ENCODE results near the gene ECT2.
"Not testable (repeated sequence)": the region's sequence is repeated elsewhere in the genome, so short reads cannot be mapped to it uniquely, and the experiment has no call there.

ECT2 gene

GRCh38 chr3:172813462-172813861 lies 62.9 kb downstream of the ECT2 start:
- no peak for DNase-seq

DNA sequence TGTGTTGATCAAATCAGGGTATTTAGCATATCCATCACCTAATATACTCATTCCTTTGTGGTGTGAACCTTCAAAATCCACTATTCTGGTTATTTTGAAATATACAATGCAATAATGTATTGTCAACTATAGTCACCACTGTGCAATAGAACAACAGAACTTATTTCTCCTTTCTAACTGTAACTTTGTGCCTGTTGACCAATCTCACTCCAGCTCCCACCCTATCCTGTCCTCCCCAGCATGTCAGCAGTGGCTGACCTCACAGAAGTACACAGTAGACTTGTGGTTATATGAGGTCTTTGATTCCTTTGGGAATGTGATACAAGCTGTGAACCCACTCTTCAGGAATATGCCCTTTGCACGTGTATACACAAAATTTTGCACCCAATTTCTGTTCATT lies 64.2 kb downstream of the ECT2 start:
- DNase-seq = no peak

DNA sequence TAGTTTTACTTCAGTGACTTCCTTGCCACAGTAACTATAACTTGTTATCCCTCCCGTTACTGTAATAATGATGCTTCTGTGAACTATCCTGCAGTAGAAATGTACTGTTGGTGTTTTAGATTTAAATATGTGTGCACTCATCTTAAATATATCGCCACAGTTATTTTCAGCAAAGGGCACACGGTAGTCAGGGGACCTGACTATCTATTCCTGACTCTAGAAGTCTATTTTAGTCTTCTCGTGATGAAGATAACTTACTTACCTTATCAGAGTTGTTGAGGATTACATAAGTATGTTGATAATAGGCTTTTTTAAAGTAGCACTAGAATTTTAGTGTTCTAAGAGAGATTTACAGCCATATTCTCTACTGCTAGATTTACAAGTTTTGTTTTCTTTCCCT lies 65.3 kb downstream of the ECT2 start:
- DNase-seq = no peak

DNA sequence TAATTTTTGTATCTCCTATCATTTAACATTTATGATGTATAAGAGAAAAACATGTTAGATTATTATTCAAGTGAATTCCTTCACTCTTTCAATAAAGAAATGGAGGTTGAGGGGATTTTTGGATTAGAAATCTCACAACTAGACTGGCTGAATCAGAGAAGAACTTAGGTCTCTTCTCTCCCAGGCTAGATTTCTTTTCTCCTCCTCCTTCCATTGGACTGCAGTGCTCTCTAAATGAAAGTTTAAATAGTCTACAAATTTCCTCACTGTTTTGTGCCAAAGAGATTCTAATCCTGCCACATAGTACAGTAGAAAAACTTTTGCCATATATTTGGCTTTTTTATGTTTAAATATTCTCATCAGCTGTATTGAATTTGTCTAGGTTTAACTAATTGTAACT lies 65.8 kb downstream of the ECT2 start:
- DNase-seq = no peak

DNA sequence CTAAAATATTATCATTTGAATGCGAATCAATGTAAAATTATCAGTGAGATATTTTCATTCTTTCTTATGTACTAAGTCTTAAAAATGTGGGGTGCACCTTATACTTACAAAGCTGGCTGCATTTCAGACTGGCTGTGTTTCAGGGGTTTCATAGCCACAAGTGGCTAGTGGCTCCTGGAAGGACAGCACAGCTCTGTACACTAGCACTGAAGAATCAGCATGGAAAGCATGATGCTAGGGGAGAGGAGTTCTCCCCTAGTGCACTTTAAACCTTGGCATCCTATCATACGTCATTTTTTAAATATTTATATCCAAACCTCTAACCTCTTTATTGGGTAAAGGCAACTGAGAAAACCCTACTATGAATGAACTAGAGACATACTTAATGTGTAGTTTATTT lies 66.4 kb downstream of the ECT2 start:
- DNase-seq = no peak

DNA sequence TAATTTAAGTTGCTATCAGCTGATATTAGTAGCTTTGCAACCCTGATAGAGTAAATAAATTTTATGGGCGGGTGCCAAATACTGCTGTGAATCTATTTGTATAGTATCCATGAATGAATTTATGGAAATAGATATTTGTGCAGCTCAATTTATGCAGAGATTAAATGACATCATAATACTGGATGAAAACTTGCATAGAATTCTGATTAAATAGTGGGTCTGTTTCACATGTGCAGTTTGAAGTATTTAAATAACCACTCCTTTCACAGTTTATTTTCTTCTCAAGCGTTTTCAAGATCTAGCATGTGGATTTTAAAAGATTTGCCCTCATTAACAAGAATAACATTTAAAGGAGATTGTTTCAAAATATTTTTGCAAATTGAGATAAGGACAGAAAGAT lies 70.0 kb downstream of the ECT2 start:
- DNase-seq = no peak

DNA sequence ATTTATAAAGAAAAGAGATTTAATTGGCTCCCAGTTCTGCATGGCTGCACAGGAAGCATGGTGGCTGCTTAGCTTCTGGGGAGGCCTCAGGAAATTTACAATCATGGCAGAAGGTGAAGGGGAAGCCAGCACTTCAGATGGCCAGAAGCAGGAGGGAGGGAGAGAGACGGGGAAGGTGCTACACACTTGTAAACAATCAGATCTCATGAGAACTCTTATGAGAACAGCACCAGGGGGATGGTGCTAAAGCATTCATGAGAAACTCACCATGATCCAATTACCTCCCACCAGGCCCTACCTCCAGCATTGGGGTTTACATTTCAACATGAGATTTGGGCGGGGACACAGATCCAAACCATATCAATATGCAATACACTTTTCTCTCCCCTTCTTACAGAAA lies 73.7 kb downstream of the ECT2 start:
- no peak for DNase-seq

- not testable (repeated sequence) for DNase-seq
These were observed 76.7 kb downstream of the ECT2 start for GRCh38 chr3:172827231-172827630.

DNA sequence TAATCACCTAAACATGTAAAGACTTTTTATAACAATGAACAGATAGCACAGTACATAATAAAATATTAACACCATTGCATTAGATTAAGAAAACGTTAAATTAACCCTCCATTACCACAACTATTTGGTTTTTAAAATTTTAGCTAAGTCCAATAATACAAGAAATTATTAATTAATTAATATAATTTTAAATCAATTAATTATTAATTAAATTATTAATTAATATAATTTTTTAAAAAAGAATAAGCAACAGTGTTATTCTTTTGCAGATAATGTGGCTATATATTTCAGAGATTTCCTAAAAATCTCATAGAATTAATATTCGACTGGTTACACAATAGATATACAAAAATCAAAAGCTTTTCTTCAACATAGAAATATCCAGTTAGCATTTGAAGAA lies 82.5 kb downstream of the ECT2 start:
- no peak for DNase-seq

DNA sequence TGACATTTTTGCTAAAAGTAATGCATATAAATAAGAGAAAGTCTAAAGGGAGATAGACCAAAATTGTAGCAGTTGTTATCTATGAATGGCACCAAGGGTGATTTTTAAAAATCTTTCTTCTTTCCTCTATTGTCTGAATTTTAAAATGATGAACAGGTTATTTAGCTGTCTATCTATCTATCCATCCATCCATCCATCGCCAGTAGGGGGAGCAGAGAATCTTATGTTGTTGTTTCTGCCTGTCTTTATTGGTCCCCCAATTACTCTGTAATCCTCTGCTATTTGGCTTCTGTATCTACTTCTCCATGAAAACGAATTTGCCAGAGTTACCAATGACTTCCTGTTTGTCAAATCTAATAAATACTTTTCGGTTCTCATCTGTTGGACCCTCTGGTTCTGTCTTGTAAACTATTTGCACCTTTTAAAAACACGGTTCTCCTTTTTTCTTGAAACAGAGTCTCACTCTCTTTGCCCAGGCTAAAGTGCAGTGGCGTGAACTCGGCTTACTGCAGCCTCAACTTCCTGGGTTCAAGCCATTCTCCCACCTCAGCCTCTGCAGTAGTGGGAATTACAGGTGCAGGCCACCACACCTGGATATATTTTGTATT lies 86.0 kb downstream of the ECT2 start:
- DNase-seq = no peak

DNA sequence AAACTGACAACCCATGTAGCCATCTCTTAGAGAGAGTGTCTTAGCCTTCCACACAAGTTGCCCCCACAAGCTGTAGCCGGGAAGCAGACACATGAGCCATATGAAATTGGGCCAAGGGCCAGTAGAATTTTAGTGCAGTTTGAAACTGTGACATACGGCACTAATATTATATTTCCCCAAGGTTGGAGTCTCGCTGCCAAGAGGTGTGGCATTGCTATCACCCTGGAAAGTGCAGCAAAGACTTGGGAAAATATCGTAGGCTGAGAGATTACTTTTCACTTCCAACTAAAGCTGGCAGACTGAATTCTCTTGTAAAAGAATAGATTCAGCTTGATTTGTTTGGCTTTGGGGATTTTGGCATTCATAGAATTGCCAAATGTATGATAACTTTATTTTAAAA lies 89.2 kb downstream of the ECT2 start:
- DNase-seq = no peak

- DNase-seq = no peak
These were observed 89.9 kb downstream of the ECT2 start for GRCh38 chr3:172840463-172840862.

DNA sequence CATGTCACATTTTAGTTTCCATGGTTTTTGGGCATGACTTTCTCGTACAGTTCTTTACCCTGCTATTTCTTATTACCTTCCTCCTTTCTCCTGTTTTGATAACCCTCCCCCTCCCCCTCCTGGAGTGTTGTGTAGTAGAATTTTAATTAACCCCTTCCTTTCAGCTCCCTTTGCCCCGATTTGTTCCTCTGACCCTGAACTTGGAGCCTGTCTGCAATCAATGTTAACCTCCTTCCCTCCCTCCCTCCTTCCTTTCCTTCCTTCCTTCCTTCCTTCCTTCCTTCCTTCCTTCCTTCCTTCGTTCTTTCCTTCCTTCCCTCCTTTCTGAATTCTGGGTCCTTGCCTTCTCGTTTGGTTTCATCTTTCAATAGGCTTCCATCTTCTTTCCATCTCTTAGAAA lies 90.4 kb downstream of the ECT2 start:
- DNase-seq = no peak

DNA sequence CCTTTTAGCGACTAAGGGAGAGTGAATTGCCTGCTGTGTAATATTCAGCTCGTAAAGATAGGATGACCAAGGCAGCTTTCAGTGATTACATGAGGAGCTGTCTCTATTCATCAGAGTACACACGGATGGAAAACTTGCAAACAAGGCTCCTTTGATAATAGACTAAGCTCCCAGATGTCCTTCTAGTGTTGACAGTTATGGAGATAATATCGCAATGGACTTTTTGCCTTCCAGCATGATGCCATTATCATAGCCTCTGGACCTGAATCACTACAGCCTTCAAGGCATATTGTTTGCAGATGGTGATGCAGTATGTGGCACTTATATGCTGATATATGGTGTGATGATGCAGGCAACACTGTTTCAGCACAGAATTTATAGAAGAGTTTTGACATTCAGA lies 93.9 kb downstream of the ECT2 start:
- DNase-seq = no peak

DNA sequence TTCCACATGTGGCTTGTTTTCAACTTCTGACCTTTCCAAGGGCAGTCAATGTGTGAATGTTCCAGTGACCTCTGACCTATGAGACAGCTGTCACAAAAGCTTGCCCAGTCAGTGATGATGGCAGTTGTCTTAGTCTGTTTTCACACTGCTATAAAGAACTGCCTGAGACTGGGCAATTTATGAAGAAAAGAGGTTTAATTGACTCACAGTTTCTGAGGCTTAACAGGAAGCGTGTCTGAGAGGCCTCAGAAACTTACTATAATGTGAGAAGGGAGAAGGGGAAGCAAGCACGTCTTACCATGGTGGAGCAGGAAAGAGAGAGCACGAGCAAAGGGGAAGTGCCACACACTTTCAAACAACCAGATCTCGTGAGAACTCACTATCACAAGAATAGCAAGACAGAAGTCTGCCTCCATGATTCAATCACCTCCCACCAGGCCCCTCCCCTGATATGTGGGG lies 95.6 kb downstream of the ECT2 start:
- no peak for DNase-seq

GRCh38 chr3:172846706-172847105 lies 96.2 kb downstream of the ECT2 start:
- no peak for DNase-seq

- DNase-seq = no peak
These were observed 96.8 kb downstream of the ECT2 start for GRCh38 chr3:172847292-172847691.

- no peak for DNase-seq
These were observed 98.4 kb downstream of the ECT2 start for GRCh38 chr3:172848910-172849309.

GRCh38 chr3:172853005-172853404 lies 102.5 kb downstream of the ECT2 start:
- DNase-seq = no peak

DNA sequence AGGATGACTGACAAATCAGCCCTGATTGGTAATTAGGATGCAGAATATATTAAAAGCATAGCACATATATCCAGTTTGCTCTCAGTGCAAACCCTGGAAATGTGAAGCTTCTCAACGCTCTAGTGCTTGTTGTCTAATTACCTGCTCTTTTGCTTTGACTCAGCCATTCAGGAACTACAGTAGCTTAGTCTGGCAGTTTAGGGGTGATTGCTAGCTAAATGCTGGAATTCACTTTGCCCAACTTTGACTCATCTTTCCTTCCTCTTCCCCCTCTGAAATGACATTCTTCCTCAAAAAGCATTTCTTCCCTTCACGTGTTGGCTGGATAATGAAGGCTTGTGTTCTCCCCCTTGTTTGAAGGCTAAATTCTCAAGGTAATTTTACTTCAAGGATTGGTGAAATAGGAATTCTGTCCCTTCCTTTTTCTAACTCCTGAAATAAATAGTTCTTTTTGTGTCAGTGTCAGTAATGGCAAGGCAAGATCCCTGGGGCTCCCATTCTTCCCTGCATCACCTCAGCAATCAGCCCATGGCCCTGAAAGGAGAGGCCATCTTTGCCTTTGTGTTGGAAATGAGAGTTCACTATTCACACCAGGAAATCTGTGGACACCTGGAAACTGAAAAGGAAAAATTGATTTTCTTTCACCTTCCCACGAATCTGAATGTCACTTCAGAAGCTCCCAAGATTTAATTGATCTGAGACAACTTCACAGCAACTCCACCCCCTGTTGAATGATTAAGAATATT lies 103.6 kb downstream of the ECT2 start:
- no peak for DNase-seq

GRCh38 chr3:172855037-172855436 lies 104.5 kb downstream of the ECT2 start:
- DNase-seq = no peak

GRCh38 chr3:172856795-172857742 lies 106.5 kb downstream of the ECT2 start:
- no peak for DNase-seq

DNA sequence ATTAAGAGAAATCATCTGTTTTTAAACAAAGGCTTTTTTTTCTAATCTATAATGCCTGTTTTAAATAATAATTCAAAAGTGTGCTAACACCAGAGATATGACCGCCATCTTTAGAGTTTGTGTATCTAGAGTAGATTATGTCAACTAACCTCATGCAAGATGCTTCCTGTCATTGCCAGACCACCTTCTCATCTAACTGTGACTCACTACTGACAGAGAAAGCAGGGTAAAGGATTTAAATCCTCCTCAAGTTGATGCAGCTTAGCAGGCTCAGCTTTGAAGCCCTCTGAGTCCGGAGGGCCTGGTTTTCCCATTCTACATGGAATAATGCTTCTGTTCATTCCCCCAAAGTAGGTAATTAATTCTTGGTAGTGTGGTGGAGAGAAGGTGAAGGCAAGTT lies 108.5 kb downstream of the ECT2 start:
- no peak for DNase-seq

Data from activated gamma-delta T cell (primary cell).